Body of pancreas (tissue), 4 donors: ENCODE data around the gene KPRP. TPM values are rescaled to one million over a fixed set of nuclear protein-coding genes. Genes with fewer than 3 reads are reported as not detected.

Source experiments
- ATAC-seq: fragments of 150-250 bp; one replicate; pipeline ENCODE4 v1.9.1; 2016
- DNase-seq, 4 donors: peaks; one replicate each; pipeline ENCODE4 v3.0.0-alpha.2; 2019
- H3K27ac ChIP-seq, 4 donors: fragments of 200-600 bp; sonication (generic); 1 replicate in 3 of 4; 2 replicates in 1 of 4; pipeline versions ENCODE4 v1.5.1 to v1.6.1; 2016 to 2019; ENCODE audit warnings: mild to moderate bottlenecking in 1 of 4, mixed read lengths in 1 of 4, moderate library complexity in 1 of 4
- H3K27me3 ChIP-seq, 2 donors: fragments of 200-600 bp; sonication (generic); one replicate each; pipeline ENCODE4 v1.6.0; 2016; ENCODE audit warnings: mild to moderate bottlenecking in 1 of 2
- H3K36me3 ChIP-seq, 2 donors: fragments of 200-600 bp; sonication (generic); replicated peaks in 1 of 2; 2 replicates each; pipeline ENCODE4 v1.5.1; 2016; ENCODE audit warnings: low read depth in 2 of 2; ENCODE audit not compliant: insufficient read depth in 1 of 2
- H3K4me1 ChIP-seq: fragments of 200-600 bp; sonication (generic); one replicate; pipeline ENCODE4 v1.6.0; 2016
- H3K4me3 ChIP-seq, 2 donors: fragments of 200-600 bp; sonication (generic); 1 replicate in 1 of 2; 2 replicates in 1 of 2; pipeline ENCODE4 v1.5.1; 2016 to 2019
- H3K9me3 ChIP-seq, 3 donors: fragments of 200-600 bp; sonication (generic); 1 replicate in 2 of 3; 2 replicates in 1 of 3; pipeline ENCODE4 v1.5.1; 2016
- CTCF ChIP-seq, 7 experiments: fragments of 450-650 bp in 4 of 7; fragments of 200-600 bp in 3 of 7; sonication (generic) in 3 of 7; IDR thresholded peaks; one replicate each; pipeline ENCODE4 v1.5.1; 2016 to 2019; ENCODE audit warnings: antibody characterized with exemption in 7 of 7
- POLR2A ChIP-seq, 3 donors: fragments of 450-650 bp; IDR thresholded peaks; one replicate each; pipeline ENCODE4 v1.6.1; 2016; ENCODE audit warnings: antibody characterized with exemption in 3 of 3, mild to moderate bottlenecking in 2 of 3
- WGBS, 2 donors: methylation state at CpG; one replicate each; pipeline ENCODE4 v1.1.5; 2017; 5-methylcytosine and 5-hydroxymethylcytosine counted together
- intact Hi-C: fragments of 100-400 bp; cut with DNase I; formaldehyde crosslinking; loops from one replicate; pipeline ENCODE4 v1.15.1; 2023
- total RNA-seq, 2 donors: library from RNA; depleted of rRNA; stranded (reverse); fragments of >200 nt; gene quantifications; one replicate each; pipeline ENCODE4 v1.1.0, GENCODE V29; 2016

Gene KPRP
- total RNA-seq, 2 donors from 2014 or later = not detected

GRCh38 chr1:152737997-152738396 is 19.8 kb upstream of the KPRP start:
- ATAC-seq = no peak
- WGBS, 2 donors = 57 to 58% methylated on average over 5 of the region's 5 CpGs

GRCh38 chr1:152739841-152740240 is 18.0 kb upstream of the KPRP start:
- Histone ChIP-seq H3K4me1 (no peaks in the 10 kb centered on the region), H3K27ac (no peak overlapping the region), H3K36me3 (no peaks in the 10 kb centered on the region), H3K9me3 (no peaks in the 10 kb centered on the region), H3K27me3 (no peaks in the 10 kb centered on the region), H3K4me3 (no peak overlapping the region)
- DNase-seq (no peak), ATAC-seq (no peak)
- intact Hi-C loops = no loop called here
- TF ChIP-seq CTCF (IDR thresholded peaks at IDR 0.05) (no peak), POLR2A (IDR thresholded peaks at IDR 0.05) (no peak)
- WGBS, 2 donors = 69 to 78% methylated on average over 3 of the region's 3 CpGs

More at GRCh38 chr1:152737997-152738396, 19.8 kb upstream of the KPRP start:
- no peak overlapping the region for H3K27ac ChIP-seq
- no peaks in the 10 kb centered on the region for H3K4me1 ChIP-seq
- no peak for DNase-seq
- no peaks in the 10 kb centered on the region for H3K27me3 ChIP-seq
- no peak overlapping the region for H3K4me3 ChIP-seq
- TF ChIP-seq CTCF (IDR thresholded peaks at IDR 0.05) = no peak
- no peak for TF ChIP-seq POLR2A (IDR thresholded peaks at IDR 0.05)
- no peaks in the 10 kb centered on the region for H3K9me3 ChIP-seq
- no peaks in the 10 kb centered on the region for H3K36me3 ChIP-seq
- intact Hi-C loops = no loop called here

DNA sequence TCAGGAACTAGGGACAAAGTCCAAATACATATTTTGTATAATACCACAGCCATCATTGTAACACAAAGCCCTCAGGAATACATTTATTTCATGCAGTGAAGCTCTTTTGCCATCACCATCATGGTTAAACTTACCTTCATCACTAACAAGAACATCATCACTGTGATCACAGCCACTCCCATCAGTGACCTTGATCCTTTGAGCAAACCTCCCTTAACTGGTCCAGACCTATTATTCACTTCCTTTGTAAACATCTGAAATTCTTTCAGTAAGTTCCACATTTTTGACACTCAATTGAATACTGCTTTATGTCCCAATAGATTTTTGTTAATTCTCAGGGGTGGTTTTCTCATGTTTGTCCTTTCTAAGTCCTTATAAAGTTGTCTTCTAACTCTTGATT is 16.2 kb upstream of the KPRP start:
- H3K27ac ChIP-seq = no peak overlapping the region
- TF ChIP-seq POLR2A (IDR thresholded peaks at IDR 0.05) = no peak
- no peak for TF ChIP-seq CTCF (IDR thresholded peaks at IDR 0.05)
- intact Hi-C loops = no loop called here
- ATAC-seq (no peak), DNase-seq (no peak)
- no peaks in the 10 kb centered on the region for H3K9me3 ChIP-seq
- no peaks in the 10 kb centered on the region for H3K36me3 ChIP-seq
- no peaks in the 10 kb centered on the region for H3K27me3 ChIP-seq
- no peaks in the 10 kb centered on the region for H3K4me1 ChIP-seq
- no peak overlapping the region for H3K4me3 ChIP-seq

DNA sequence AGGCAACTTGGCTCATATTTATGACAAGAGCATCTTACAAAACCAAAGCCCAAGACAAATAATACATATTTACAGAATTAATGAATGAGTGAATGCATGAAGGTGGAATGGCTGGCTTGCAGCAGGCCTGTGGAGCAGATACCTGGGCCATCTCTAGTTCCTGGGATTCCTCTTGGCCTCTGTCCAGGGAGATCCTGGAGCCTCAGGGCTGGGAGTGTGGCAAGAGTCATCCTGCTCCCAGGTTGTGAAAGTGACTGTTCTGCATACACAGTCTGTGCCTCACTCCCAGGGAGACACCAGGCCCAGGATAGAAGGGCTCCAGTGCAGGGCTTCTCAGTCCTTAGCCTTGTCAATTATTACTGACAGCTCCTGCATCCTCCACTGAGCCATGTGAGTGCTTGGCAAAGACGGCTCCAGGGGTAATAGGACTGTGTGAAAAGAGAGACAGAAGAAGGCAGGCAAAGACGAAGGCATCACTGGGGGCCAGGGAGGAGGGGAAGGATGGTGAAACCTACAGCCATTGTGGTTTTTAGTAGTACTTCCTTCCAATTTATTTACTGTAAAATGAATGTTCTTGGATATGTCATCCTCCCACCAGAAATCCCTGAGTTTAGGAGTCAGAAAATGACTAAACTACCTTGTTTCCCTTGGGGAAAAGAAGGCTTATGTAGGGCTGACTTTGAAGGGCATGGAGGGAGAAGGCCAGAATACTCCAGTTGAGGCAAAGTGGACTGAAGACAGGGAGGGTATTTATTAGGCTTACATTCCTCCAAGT is 14.3 kb upstream of the KPRP start:
- no peak for ATAC-seq
- H3K4me1 ChIP-seq = no peaks in the 10 kb centered on the region
- DNase-seq = no peak
- TF ChIP-seq POLR2A (IDR thresholded peaks at IDR 0.05) = no peak
- no peak for TF ChIP-seq CTCF (IDR thresholded peaks at IDR 0.05)
- H3K27me3 ChIP-seq = no peaks in the 10 kb centered on the region
- H3K4me3 ChIP-seq = no peak overlapping the region
- H3K9me3 ChIP-seq = no peaks in the 10 kb centered on the region
- 49 to 52% methylated on average over 2 of the region's 2 CpGs for WGBS, 2 donors
- intact Hi-C loops = no loop called here
- H3K36me3 ChIP-seq = no peaks in the 10 kb centered on the region
- H3K27ac ChIP-seq = no peak overlapping the region

DNA sequence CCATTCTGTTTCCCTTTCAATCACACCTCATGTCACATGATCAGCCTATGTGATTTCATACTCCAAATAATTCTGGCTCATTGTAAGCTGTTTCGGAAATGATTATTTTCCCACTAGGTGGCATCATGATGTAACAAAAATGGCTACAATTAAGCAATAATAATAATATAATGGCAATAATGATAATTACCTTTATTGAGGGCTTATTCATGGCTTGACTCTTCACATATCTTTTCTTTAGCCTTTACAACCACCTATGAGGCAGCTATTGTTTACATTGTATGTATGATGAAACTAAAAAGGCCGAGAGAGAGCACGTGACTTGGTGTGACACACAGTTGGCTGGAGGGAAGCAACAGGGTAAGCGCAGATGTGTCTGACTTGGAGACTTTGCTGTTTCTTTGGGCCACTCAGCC is 12.5 kb upstream of the KPRP start:
- Histone ChIP-seq H3K27ac (no peak overlapping the region), H3K9me3 (no peaks in the 10 kb centered on the region), H3K4me3 (no peak overlapping the region), H3K36me3 (no peaks in the 10 kb centered on the region), H3K27me3 (no peaks in the 10 kb centered on the region), H3K4me1 (no peaks in the 10 kb centered on the region)
- DNase-seq (no peak), ATAC-seq (no peak)
- intact Hi-C loops = no loop called here
- WGBS, 2 donors = 32 to 39% methylated on average over 4 of the region's 4 CpGs
- no peak for TF ChIP-seq CTCF (IDR thresholded peaks at IDR 0.05)
- no peak for TF ChIP-seq POLR2A (IDR thresholded peaks at IDR 0.05)
